Measurements from ENCODE around the gene RADIL.

Gene RADIL

DNA sequence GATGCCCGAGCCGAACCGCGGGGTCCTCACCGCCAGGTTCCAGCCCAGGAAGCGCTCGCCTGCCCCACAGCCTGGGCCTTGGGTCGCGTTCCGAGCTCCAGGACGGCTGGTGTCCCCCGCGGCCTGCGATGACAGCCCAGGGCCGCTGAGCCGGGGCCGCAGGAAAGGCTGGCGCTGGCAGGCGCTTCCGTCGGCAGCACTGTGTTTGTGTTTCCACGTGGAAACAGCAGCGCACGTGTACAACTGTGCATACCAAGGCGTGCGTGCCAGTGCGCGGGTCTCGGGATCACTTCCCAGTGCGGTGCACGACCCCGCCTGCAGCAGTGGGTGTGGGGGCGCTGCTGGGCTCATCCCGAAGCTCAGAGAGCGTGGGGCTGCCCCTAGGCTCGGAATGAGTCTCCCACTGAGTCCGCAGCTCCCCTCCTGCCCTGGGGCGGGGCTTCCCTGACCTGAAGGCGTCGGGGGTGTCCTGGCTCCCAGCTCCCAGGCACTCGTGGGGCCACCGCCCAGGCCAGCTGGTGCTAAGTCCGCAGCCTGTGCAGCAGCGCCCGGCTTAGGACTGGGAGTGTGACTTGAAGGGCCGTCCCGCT lies 90.9 kb downstream of the RADIL start:
- no peak for DNase-seq (ENCODE audit: low read depth)

- DNase-seq (ENCODE audit: low read depth), result no peak
These were observed 91.6 kb downstream of the RADIL start for GRCh38 chr7:4791738-4792536.

DNA sequence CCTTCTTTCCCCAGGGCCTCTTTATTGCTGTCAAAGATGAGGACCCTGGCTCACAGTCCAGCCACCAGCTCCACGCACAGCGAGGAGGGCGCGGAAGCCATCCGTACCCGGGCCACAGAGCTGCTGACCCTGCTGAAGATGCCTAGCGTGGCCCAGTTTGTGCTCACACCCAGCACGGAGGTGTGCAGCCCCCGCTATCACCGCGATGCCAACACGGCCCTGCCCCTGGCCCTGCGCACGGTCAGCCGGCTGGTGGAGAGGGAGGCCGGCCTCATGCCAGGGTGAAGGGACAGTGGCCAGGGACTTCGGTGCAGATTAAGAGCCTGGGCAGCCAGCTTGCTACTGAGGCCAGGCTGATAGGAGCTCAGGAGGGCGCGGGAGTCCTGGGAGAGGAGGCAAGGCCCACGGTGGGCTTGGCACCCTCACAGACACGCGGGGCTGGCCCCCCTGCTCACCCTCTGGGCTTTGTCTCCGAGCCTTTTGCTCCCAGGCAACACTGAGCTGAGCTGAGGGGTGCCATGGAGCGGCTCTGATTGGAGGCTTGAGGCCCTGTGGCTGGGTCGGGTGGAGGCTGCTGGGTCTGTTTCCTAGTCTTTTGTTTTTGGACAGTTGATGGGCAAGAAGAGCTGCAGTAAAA lies 92.3 kb downstream of the RADIL start:
- DNase-seq (ENCODE audit: low read depth), result no peak

DNA sequence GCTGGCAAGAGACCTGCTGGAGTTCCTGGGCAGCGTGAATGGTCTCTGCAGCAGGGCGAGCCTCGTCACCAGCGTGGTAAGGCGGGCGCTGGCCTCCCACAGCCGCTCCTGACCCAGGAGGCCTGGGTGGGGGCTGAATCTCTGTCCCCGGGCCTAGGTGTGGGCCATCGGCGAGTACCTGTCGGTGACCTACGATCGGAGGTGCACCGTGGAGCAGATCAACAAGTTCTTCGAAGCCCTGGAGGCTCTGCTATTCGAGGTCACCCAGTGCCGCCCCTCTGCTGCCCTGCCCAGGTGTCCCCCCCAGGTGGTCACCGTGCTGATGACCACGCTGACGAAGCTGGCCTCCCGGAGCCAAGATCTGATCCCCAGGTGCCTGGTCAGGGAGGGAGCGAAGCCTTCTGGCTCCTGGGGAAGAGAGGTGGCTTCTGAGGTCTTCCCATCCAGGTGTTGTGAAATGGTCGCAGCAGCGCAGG lies 93.0 kb downstream of the RADIL start:
- no peak for DNase-seq (ENCODE audit: low read depth)

- no peak for DNase-seq (ENCODE audit: low read depth)
These were observed 93.4 kb downstream of the RADIL start for GRCh38 chr7:4790078-4790465.

GRCh38 chr7:4789194-4790077 lies 94.1 kb downstream of the RADIL start:
- no peak for DNase-seq (ENCODE audit: low read depth)

DNA sequence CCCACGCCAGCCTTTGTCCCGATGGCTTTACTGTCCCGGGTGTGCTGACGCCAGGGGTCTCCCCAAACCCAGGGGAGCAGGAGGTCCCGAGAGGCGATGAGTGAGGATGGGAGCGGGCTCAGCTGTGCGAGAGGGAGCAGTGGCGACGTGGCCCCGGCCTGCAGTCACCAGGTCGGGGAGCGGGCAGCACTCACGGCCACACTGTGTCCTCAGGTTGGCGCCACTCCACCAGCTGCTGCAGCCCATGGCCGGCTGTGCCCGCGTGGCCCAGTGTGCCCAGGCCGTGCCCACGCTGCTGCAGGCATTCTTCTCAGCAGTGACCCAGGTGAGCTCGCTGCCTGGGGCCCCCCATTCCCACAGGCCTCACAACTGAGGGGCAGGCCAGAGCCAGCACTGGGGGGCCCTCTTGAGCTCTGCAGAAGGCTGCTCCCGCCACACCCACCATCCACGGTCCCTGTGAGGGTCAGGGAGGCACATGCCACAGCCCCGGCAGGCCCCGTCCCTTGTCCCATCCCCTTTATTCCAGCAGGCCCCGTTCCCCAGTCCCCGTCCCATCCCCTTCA lies 94.8 kb downstream of the RADIL start:
- DNase-seq (ENCODE audit: low read depth), result no peak

- DNase-seq (ENCODE audit: low read depth), result no peak
These were observed 95.4 kb downstream of the RADIL start for GRCh38 chr7:4787947-4788626.

DNA sequence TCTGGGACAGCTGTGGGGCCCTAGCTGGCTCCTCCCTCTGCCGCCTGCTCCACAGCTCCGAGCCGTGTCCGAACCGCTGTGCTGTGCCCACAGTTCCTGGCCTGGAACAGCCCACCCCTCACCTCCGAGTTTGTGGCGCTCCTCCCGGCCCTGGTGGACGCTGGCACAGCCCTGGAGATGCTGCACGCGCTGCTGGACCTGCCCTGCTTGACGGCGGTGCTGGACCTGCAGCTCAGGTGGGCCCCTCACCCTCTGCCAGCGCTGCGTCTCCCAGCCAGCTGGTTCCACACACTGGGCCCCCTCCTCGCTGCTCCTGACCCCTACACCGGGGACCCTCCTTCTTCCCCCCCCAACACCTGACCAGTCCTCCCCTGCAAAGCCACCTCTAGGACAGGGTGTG lies 96.0 kb downstream of the RADIL start:
- DNase-seq (ENCODE audit: low read depth), result no peak

DNA sequence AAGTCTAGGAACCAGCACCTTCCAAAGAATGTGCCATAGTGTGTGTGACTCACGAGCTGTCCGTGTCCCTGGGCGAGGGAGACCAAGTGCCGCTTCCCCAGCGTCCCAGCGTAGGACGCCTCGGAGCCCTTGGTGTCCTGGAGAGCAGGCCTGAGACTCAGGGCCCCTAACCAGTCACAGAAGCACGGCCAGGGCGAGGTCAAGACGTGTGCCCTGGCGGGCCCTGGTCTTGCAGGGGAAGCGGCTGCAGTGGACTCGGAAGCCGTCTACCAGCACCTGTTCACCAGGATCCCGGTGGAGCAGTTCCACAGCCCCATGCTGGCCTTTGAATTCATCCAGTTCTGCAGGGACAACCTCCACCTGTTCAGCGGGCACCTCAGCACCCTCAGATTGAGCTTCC lies 97.5 kb downstream of the RADIL start:
- DNase-seq (ENCODE audit: low read depth), result no peak

GRCh38 chr7:4785371-4785770 lies 98.1 kb downstream of the RADIL start:
- no peak for DNase-seq (ENCODE audit: low read depth)

GRCh38 chr7:4784799-4785198 lies 98.7 kb downstream of the RADIL start:
- DNase-seq (ENCODE audit: low read depth), result no peak

DNA sequence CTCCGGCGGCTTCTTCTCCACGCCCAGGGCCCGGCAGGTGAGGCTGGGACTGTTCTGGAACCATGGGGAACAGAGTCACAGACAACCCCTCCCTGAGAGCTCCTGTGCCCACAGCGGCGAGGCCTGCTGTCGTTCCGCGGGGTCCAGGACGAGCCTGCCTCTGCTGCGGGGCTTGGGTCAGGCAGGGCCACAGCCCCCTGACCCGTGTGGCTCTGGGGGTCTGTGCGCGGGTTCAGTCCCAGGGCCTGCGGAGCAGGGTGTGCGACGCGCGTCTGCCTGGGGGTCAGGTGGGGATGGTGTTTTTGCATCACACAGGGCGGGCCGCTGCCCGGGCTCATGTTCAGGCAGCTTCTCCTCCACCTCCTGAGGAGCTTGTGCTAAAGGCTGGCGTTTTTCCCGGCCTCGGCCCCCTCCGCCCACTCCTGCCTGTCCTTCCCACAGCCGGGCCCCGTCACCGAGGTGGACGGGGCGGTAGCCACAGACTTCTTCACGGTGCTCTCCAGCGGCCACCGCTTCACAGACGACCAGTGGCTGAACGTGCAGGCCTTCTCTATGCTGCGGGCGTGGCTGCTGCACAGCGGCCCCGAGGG lies 99.7 kb downstream of the RADIL start:
- DNase-seq (ENCODE audit: low read depth), result no peak

DNA sequence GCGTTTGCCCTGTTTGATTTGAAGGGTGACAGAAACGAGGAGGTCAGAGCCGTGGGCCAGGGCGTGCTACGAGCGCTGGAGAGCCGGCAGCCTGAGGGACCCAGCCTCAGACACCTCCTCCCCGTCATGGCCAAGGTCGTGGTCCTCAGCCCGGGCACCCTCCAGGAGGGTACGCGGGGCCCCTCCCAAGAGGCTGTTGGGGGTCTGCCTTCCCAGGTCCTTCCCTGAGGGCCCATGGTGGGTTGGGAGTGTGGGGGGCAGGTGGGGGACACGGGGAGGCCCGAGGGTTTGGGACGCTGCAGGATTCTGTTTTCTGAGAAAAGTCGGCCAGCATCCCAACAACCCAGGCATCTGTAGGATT lies 100.2 kb downstream of the RADIL start:
- no peak for DNase-seq (ENCODE audit: low read depth)

- no peak for DNase-seq (ENCODE audit: low read depth)
These were observed 100.9 kb downstream of the RADIL start for GRCh38 chr7:4782333-4783291.

DNA sequence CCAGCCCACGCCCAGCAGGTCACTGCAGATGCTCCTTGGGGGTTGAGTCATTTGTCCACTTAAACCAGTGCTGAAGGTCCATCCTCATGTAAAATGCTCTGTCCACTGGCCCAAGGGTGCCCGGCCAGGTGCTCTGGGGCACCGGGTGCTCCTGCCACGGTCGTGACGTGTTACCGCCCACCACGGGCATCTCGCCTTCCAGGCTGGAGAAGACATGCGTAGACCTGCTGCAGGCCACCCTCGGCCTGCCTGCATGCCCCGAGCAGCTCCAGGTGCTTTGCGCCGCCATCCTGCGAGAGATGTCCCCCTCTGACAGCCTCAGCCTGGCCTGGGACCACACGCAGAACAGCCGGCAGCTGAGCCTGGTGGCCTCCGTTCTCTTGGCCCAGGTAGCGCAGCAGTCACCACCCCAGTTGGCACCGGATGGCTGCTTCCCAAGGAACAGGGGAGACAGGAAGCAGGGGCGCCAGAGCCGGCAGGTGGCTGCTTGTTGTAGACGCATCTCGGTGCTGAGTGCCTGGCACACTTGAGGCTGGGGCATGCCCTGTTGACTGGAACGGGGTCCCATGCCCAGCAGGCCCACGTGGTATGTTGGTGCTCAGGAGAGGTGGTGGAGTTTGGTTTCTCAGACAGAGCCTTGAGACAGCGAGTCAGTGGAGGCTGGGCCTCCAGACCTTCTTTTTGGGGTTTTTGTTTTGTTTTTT lies 102.0 kb downstream of the RADIL start:
- no peak for DNase-seq (ENCODE audit: low read depth)

DNA sequence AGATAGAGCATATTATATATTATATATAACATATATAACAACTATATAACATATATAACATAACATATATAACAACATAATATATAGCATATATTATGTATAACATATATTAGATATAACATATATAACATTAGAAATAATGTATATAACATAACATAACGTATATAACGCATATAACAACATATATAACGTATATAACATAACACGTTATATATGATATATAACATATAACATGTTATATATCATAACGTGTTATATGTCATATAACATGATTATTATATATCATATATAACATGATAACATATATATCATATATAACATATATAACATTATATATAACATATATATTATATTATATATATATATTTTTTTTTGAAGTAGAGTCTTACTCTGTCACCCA lies 104.4 kb downstream of the RADIL start:
- no peak for DNase-seq (ENCODE audit: low read depth)

DNA sequence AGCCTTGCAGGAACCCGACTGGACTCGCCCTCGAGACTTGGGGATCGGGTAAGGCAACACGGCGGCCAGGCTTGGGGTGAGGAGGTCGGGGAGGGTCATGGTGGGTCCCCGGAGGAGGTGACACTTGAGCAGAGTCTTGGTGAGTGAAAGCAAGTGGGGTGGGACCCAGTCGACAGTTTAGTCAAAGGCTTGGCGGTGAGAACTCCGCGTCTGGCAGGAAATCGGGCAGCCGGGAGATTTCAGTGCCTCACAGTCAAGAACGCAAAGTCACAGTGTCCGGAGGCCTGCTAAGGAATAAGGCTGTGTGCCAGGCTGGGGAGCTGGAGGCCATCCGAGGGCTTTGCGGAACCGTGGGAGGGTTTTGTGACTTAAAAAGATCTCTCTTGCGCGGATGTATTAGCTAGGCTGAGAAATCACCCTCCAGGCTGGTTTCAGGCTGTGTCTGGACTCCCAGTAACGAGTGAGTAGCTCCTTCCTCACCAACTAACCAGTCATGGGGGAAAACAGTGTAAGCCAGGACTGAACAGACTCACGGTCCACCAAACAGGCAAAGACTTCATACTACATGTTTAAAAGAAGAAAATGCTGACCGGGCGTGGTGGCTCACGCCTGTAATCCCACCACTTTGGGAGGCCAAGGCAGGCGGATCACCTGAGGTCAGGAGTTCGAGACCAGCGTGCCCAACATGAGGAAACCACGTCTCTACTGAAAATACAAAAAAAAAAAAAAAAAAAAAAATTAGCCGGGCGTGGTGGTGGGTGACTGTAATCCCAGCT lies 107.5 kb downstream of the RADIL start:
- no peak for DNase-seq (ENCODE audit: low read depth)

All from CMK (cell line).